OCI-LY1 (cell line): ENCODE results near the gene ARHGAP44.

Experiments
- H2AFZ ChIP-seq: fragments of 200-600 bp; sonication (generic), shearing (Covaris generic); 2 replicates; pipeline ENCODE4 v1.6.0; 2014; ENCODE audit warnings: antibody characterized with exemption, mild to moderate bottlenecking, low read length
- H3F3A ChIP-seq: fragments of 200-600 bp; sonication (generic), shearing (Covaris generic); 2 replicates; pipeline ENCODE4 v1.6.0; 2014; ENCODE audit warnings: mild to moderate bottlenecking, antibody characterized with exemption, low read length, moderate library complexity; ENCODE audit not compliant: insufficient read depth
- H3K27ac ChIP-seq: fragments of 200-600 bp; sonication (generic); 2 replicates; pipeline ENCODE4 v1.5.1; 2014; ENCODE audit warnings: low read length, mixed run types, mild to moderate bottlenecking, low read depth; ENCODE audit not compliant: poor library complexity, severe bottlenecking
- H3K27me3 ChIP-seq: fragments of 200-600 bp; sonication (generic); 2 replicates; pipeline ENCODE4 v1.6.0; 2014; ENCODE audit warnings: antibody characterized with exemption, mild to moderate bottlenecking, low read length, moderate library complexity; ENCODE audit not compliant: insufficient read depth
- H3K36me3 ChIP-seq: fragments of 200-600 bp; sonication (generic); 2 replicates; pipeline ENCODE4 v1.6.1; 2014; ENCODE audit warnings: mild to moderate bottlenecking, antibody characterized with exemption, low read length, moderate library complexity, mixed read lengths; ENCODE audit not compliant: insufficient read depth
- H3K4me1 ChIP-seq: fragments of 200-600 bp; sonication (generic); 2 replicates; pipeline ENCODE4 v1.5.1; 2014; ENCODE audit warnings: mild to moderate bottlenecking, low read length, moderate library complexity; ENCODE audit not compliant: insufficient read depth, severe bottlenecking
- H3K4me2 ChIP-seq: fragments of 200-600 bp; sonication (generic), shearing (Covaris generic); 2 replicates; pipeline ENCODE4 v1.6.1; 2014; ENCODE audit warnings: low read length
- H3K4me3 ChIP-seq: fragments of 200-600 bp; sonication (generic); 2 replicates; pipeline ENCODE4 v1.5.1; 2014; ENCODE audit warnings: low read length, low read depth, mild to moderate bottlenecking, mixed read lengths; ENCODE audit not compliant: poor library complexity, severe bottlenecking
- H3K79me2 ChIP-seq: fragments of 200-600 bp; shearing (Covaris generic); 2 replicates; pipeline ENCODE4 v1.6.1; 2016; ENCODE audit warnings: mixed run types, low read length, mixed read lengths; ENCODE audit not compliant: insufficient read depth
- H3K9ac ChIP-seq: fragments of 200-600 bp; sonication (generic), shearing (Covaris generic); 2 replicates; pipeline ENCODE4 v1.6.1; 2014; ENCODE audit warnings: mild to moderate bottlenecking, low read length, mixed read lengths
- H3K9me2 ChIP-seq: fragments of 200-600 bp; sonication (generic), shearing (Covaris generic); 2 replicates; pipeline ENCODE4 v1.6.1; 2014; ENCODE audit warnings: low read depth, mild to moderate bottlenecking, low read length, mixed read lengths
- H3K9me3 ChIP-seq: fragments of 200-600 bp; shearing (Covaris generic); 2 replicates; pipeline ENCODE4 v1.6.1; 2014; ENCODE audit warnings: low read length, mixed read lengths
- H4K20me1 ChIP-seq: fragments of 200-600 bp; sonication (generic), shearing (Covaris generic); 2 replicates; pipeline ENCODE4 v1.6.0; 2016; ENCODE audit warnings: mild to moderate bottlenecking, low read length; ENCODE audit not compliant: insufficient read depth
- CTCF ChIP-seq: fragments of 200-600 bp; sonication (generic), shearing (Covaris generic); IDR thresholded peaks from 2 replicates; pipeline ENCODE4 v1.5.1; 2017; ENCODE audit warnings: mild to moderate bottlenecking, antibody characterized with exemption, low read length, moderate library complexity, mixed read lengths
- EZH2 ChIP-seq: fragments of 200-600 bp; sonication (generic), shearing (Covaris generic); IDR thresholded peaks from 2 replicates; pipeline ENCODE4 v1.8.0; 2017; ENCODE audit warnings: borderline replicate concordance, mixed run types, mild to moderate bottlenecking, antibody characterized with exemption, low read length, moderate library complexity, mixed read lengths

ARHGAP44 gene

GRCh38 chr17:13017655-13018459 is 228.6 kb downstream of the ARHGAP44 start, which contains the start of gene ELAC2:
ELAC2 (minus strand) TSS chr17:13018027; CDS start chr17:13017947, 80 bp downstream.
- H3K4me2 ChIP-seq, result peak within 1 kb of the TSS; percentile 87
- peaks cover 18% of the 10 kb centered on the region for H3K4me1 ChIP-seq
- peak within 1 kb of the TSS; percentile 89 for H3K4me3 ChIP-seq
- TF ChIP-seq CTCF (0 out of 2 replicates have a peak, but pooled peaks have one; percentile 11), EZH2 (no peak)
- no peaks in the 10 kb centered on the region for H3K27me3 ChIP-seq
- no peaks in the 10 kb centered on the region for H3F3A ChIP-seq
- peaks cover 8% of the 10 kb centered on the region; the same call in 1 of the 2 replicates for H3K79me2 ChIP-seq
- H3K9ac ChIP-seq, result peak within 1 kb of the TSS; percentile 95
- peaks cover 40% of the 10 kb centered on the region for H3K36me3 ChIP-seq
- peak within 1 kb of the TSS; percentile 89 for H2AFZ ChIP-seq
- peak within 1 kb of the TSS; percentile 43 for H3K27ac ChIP-seq
- H3K9me2 ChIP-seq, result no peaks in the 10 kb centered on the region
- H4K20me1 ChIP-seq, result no peaks in the 10 kb centered on the region
- H3K9me3 ChIP-seq, result no peaks in the 10 kb centered on the region

- Histone ChIP-seq H3K4me1 (peaks cover 12% of the 10 kb centered on the region), H3K9me3 (no peaks in the 10 kb centered on the region), H3K36me3 (no peaks in the 10 kb centered on the region), H3K9me2 (no peaks in the 10 kb centered on the region), H3F3A (no peaks in the 10 kb centered on the region), H3K4me3 (peak overlapping the region; percentile 57), H3K9ac (no peak overlapping the region), H3K4me2 (peak overlapping the region; percentile 76), H3K27me3 (no peaks in the 10 kb centered on the region), H3K27ac (no peak overlapping the region), H4K20me1 (no peaks in the 10 kb centered on the region), H3K79me2 (no peaks in the 10 kb centered on the region), H2AFZ (no peak overlapping the region)
- TF ChIP-seq EZH2, result no peak
- TF ChIP-seq CTCF, result no peak
Observed at GRCh38 chr17:13024016-13024415, 234.7 kb downstream of the ARHGAP44 start.

- Histone ChIP-seq H3K27ac (no peak overlapping the region), H2AFZ (peak overlapping the region; percentile 91), H3K9ac (no peak overlapping the region; the same call in 1 of the 2 replicates), H3K36me3 (no peaks in the 10 kb centered on the region), H3K4me2 (peak overlapping the region; percentile 76), H3K4me1 (peaks cover 10% of the 10 kb centered on the region), H4K20me1 (no peaks in the 10 kb centered on the region), H3K27me3 (no peaks in the 10 kb centered on the region), H3F3A (no peaks in the 10 kb centered on the region), H3K9me3 (no peaks in the 10 kb centered on the region), H3K9me2 (no peaks in the 10 kb centered on the region), H3K4me3 (peak overlapping the region; percentile 57), H3K79me2 (no peaks in the 10 kb centered on the region)
- TF ChIP-seq CTCF (peak; percentile 97), EZH2 (no peak)
Observed at GRCh38 chr17:13024526-13025257, 235.4 kb downstream of the ARHGAP44 start.
